ENCODE measurements around the gene RALGAPB. TPM values are rescaled to one million over a fixed set of nuclear protein-coding genes. Genes with fewer than 3 reads are reported as not detected.

Gene RALGAPB
- total RNA-seq, 2 donors from 2014 or later: 50.2 to 51.5 TPM

- TF ChIP-seq, protein P1, sequence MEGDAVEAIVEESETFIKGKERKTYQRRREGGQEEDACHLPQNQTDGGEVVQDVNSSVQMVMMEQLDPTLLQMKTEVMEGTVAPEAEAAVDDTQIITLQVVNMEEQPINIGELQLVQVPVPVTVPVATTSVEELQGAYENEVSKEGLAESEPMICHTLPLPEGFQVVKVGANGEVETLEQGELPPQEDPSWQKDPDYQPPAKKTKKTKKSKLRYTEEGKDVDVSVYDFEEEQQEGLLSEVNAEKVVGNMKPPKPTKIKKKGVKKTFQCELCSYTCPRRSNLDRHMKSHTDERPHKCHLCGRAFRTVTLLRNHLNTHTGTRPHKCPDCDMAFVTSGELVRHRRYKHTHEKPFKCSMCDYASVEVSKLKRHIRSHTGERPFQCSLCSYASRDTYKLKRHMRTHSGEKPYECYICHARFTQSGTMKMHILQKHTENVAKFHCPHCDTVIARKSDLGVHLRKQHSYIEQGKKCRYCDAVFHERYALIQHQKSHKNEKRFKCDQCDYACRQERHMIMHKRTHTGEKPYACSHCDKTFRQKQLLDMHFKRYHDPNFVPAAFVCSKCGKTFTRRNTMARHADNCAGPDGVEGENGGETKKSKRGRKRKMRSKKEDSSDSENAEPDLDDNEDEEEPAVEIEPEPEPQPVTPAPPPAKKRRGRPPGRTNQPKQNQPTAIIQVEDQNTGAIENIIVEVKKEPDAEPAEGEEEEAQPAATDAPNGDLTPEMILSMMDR (IDR thresholded peaks at IDR 0.05): no peak
- DNase-seq (ENCODE audit: low spot score): no peak
- H3K27ac ChIP-seq: no peak overlapping the region
- ATAC-seq (ENCODE audit: insufficient number of reproducible peaks, low FRiP score, low read depth): no peak
- no peak overlapping the region for H3K4me3 ChIP-seq
- H3K27me3 ChIP-seq (replicated peaks; ENCODE audit: insufficient read depth): no peaks in the 10 kb centered on the region
- H3K36me3 ChIP-seq: peaks cover under 1% of the 10 kb centered on the region
- H3K4me1 ChIP-seq (ENCODE audit: control insufficient read depth in 1 of 2, low read depth in 2 of 2): peaks cover 17 to 28% of the 10 kb centered on the region in 2 donors
- H3K9me3 ChIP-seq: no peaks in the 10 kb centered on the region
Measured at GRCh38 chr20:38477747-38478146, 5.1 kb downstream of the RALGAPB start.

GRCh38 chr20:38479596-38479995 is 7.0 kb downstream of the RALGAPB start:
- no peak overlapping the region for H3K4me3 ChIP-seq
- H3K27me3 ChIP-seq (replicated peaks; ENCODE audit: insufficient read depth): no peaks in the 10 kb centered on the region
- peaks cover 7% of the 10 kb centered on the region for H3K36me3 ChIP-seq
- H3K4me1 ChIP-seq (ENCODE audit: control insufficient read depth in 1 of 2, low read depth in 2 of 2): peaks cover 12 to 13% of the 10 kb centered on the region in 2 donors
- no peak overlapping the region for H3K27ac ChIP-seq
- no peaks in the 10 kb centered on the region for H3K9me3 ChIP-seq
- no peak for DNase-seq (ENCODE audit: low spot score)
- TF ChIP-seq, protein P1 (IDR thresholded peaks at IDR 0.05): no peak
- no peak for ATAC-seq (ENCODE audit: insufficient number of reproducible peaks, low FRiP score, low read depth)

GRCh38 chr20:38485041-38485440 is 12.4 kb downstream of the RALGAPB start:
- TF ChIP-seq, protein P1 (IDR thresholded peaks at IDR 0.05): no peak
- H3K27ac ChIP-seq: no peak overlapping the region
- no peak for DNase-seq (ENCODE audit: low spot score)
- no peak for ATAC-seq (ENCODE audit: insufficient number of reproducible peaks, low FRiP score, low read depth)
- peaks cover 20% of the 10 kb centered on the region for H3K36me3 ChIP-seq
- H3K4me1 ChIP-seq (ENCODE audit: control insufficient read depth in 1 of 2, low read depth in 2 of 2): no peaks in the 10 kb centered on the region
- H3K9me3 ChIP-seq: no peaks in the 10 kb centered on the region
- H3K27me3 ChIP-seq (replicated peaks; ENCODE audit: insufficient read depth): no peaks in the 10 kb centered on the region
- H3K4me3 ChIP-seq: no peak overlapping the region

- no peak overlapping the region for H3K27ac ChIP-seq
- DNase-seq (ENCODE audit: low spot score) (no peak), ATAC-seq (ENCODE audit: insufficient number of reproducible peaks, low FRiP score, low read depth) (no peak)
- H3K27me3 ChIP-seq (replicated peaks; ENCODE audit: insufficient read depth): no peaks in the 10 kb centered on the region
- TF ChIP-seq, protein P1 (IDR thresholded peaks at IDR 0.05): no peak
- H3K9me3 ChIP-seq: no peaks in the 10 kb centered on the region
- H3K4me3 ChIP-seq: no peak overlapping the region
- H3K4me1 ChIP-seq (ENCODE audit: control insufficient read depth in 1 of 2, low read depth in 2 of 2): no peaks in the 10 kb centered on the region
- H3K36me3 ChIP-seq: peaks cover 30% of the 10 kb centered on the region
Measured at GRCh38 chr20:38489181-38489580, 16.5 kb downstream of the RALGAPB start.

DNA sequence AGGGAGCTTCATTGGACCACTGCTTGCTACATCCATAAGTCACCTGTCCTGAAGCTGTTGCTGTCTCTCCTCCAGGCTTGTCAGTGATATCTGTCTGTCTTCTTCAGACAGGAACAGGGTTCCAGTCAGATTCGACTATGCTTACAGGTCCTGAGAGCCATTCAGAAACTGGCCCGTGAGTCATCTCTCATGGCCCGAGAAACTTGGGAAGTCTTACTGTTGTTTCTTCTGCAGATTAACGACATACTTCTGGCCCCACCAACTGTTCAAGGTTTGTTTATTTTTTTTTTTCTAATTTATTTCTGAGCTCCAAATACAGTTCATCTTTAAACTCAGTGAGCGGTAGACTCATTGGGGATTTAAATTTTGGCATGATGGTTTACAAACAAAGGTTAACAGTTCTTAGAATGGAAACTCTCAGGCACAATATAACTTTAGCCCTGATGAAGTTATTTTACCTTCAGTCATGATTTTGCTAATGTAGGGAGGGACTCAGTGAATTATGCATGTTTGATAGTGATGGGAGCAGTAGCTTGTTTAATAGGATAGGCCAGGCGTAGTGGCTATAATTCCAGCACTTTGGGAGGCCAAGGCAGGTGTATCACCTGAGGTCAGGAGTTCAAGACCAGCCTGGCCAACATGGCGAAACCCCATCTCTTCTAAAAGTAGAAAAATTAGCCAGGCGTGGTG is 24.7 kb downstream of the RALGAPB start:
- Histone ChIP-seq H3K27ac (no peak overlapping the region), H3K4me3 (no peak overlapping the region), H3K4me1 (ENCODE audit: control insufficient read depth in 1 of 2, low read depth in 2 of 2) (no peaks in the 10 kb centered on the region), H3K36me3 (peaks cover 42% of the 10 kb centered on the region), H3K27me3 (replicated peaks; ENCODE audit: insufficient read depth) (no peaks in the 10 kb centered on the region), H3K9me3 (no peaks in the 10 kb centered on the region)
- DNase-seq (ENCODE audit: low spot score) (no peak), ATAC-seq (ENCODE audit: insufficient number of reproducible peaks, low FRiP score, low read depth) (no peak)
- TF ChIP-seq, protein P1 (IDR thresholded peaks at IDR 0.05): no peak
